Peyer's patch (tissue), 4 donors: ENCODE data around the gene NOXO1. TPM values are rescaled to one million over a fixed set of nuclear protein-coding genes. Genes with fewer than 3 reads are reported as not detected.

Experiments used
- DNase-seq, 3 donors: peaks; one replicate each; pipeline ENCODE4 v3.0.0-alpha.2; 2017 to 2019
- H3K27ac ChIP-seq, 4 donors: fragments of 200-600 bp; sonication (generic); one replicate each; pipeline ENCODE4 v1.5.1; 2016 to 2019
- H3K27me3 ChIP-seq, 2 donors: fragments of 200-600 bp; sonication (generic); one replicate each; pipeline ENCODE4 v1.5.1; 2019
- H3K36me3 ChIP-seq, 3 donors: fragments of 200-600 bp; sonication (generic); one replicate each; pipeline ENCODE4 v1.5.1; 2016 to 2019
- H3K4me1 ChIP-seq, 4 donors: fragments of 200-600 bp; sonication (generic); one replicate each; pipeline ENCODE4 v1.5.1; 2016 to 2019
- H3K4me3 ChIP-seq, 4 donors: fragments of 200-600 bp; sonication (generic); 1 replicate in 3 of 4; 2 replicates in 1 of 4; pipeline ENCODE4 v1.5.1; 2016 to 2019; ENCODE audit warnings: mild to moderate bottlenecking in 1 of 4
- H3K9me3 ChIP-seq, 4 donors: fragments of 200-600 bp; sonication (generic); one replicate each; pipeline ENCODE4 v1.5.1; 2016 to 2019; ENCODE audit warnings: mild to moderate bottlenecking in 1 of 4
- POLR2A ChIP-seq, 2 donors: fragments of 450-650 bp; IDR thresholded peaks; one replicate each; pipeline ENCODE4 v1.5.1; 2017; ENCODE audit warnings: antibody characterized with exemption in 2 of 2, mild to moderate bottlenecking in 2 of 2, moderate library complexity in 2 of 2
- total RNA-seq, 4 donors: library from RNA; depleted of rRNA; stranded (reverse); fragments of >200 nt; gene quantifications; one replicate each; pipeline ENCODE4 v1.1.0, GENCODE V29; 2016
- TF ChIP-seq, protein P1 (sequence below), 6 experiments: fragments of 450-650 bp in 4 of 6; fragments of 200-600 bp in 2 of 6; sonication (generic) in 1 of 6; IDR thresholded peaks; one replicate each; pipeline ENCODE4 v1.5.1; 2017 to 2019; ENCODE audit warnings: antibody characterized with exemption in 6 of 6, mild to moderate bottlenecking in 3 of 6, moderate library complexity in 1 of 6

Gene NOXO1
- total RNA-seq, 4 donors from 2014 or later: 8.6 to 23.1 (median 11.3) TPM

DNA sequence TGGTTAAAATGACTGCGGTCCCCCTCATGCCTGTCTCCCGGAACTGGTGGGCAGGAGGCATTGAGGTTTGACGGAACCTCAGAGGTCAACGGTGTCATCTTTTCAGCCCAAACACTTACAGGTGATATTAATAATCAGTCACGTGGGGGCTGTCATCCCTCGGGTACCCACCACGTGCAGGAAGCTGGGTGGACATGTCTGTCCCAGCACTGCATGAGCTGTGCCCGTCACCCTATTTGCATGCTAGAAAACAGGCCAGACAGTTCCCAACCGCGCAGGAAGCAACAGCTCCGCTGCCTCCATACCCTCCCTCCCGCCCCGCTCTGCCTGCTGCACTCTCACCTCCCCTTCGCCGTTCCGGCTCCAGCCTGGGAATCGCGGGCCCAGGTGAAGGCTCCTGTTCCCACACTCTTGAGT is 9.9 kb upstream of the NOXO1 start:
- peak overlapping the region; percentile 18 to 85 (median 80) for H3K27ac ChIP-seq
- H3K4me3 ChIP-seq: peak overlapping the region; percentile 38 to 71 (median 46)
- peak in 2 of 3 donors; percentile 93 for DNase-seq
- H3K36me3 ChIP-seq: peaks cover 0 to 16% (median 0%) of the 10 kb centered on the region in 3 donors
- H3K4me1 ChIP-seq: peaks cover 3 to 40% (median 15%) of the 10 kb centered on the region in 4 donors
- H3K27me3 ChIP-seq: peaks cover 0 to 22% of the 10 kb centered on the region in 2 donors
- peaks cover 0 to 4% (median 0%) of the 10 kb centered on the region in 4 donors for H3K9me3 ChIP-seq
- TF ChIP-seq, protein P1, sequence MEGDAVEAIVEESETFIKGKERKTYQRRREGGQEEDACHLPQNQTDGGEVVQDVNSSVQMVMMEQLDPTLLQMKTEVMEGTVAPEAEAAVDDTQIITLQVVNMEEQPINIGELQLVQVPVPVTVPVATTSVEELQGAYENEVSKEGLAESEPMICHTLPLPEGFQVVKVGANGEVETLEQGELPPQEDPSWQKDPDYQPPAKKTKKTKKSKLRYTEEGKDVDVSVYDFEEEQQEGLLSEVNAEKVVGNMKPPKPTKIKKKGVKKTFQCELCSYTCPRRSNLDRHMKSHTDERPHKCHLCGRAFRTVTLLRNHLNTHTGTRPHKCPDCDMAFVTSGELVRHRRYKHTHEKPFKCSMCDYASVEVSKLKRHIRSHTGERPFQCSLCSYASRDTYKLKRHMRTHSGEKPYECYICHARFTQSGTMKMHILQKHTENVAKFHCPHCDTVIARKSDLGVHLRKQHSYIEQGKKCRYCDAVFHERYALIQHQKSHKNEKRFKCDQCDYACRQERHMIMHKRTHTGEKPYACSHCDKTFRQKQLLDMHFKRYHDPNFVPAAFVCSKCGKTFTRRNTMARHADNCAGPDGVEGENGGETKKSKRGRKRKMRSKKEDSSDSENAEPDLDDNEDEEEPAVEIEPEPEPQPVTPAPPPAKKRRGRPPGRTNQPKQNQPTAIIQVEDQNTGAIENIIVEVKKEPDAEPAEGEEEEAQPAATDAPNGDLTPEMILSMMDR (IDR thresholded peaks at IDR 0.05): no peak
- TF ChIP-seq POLR2A (IDR thresholded peaks at IDR 0.05): no peak

DNA sequence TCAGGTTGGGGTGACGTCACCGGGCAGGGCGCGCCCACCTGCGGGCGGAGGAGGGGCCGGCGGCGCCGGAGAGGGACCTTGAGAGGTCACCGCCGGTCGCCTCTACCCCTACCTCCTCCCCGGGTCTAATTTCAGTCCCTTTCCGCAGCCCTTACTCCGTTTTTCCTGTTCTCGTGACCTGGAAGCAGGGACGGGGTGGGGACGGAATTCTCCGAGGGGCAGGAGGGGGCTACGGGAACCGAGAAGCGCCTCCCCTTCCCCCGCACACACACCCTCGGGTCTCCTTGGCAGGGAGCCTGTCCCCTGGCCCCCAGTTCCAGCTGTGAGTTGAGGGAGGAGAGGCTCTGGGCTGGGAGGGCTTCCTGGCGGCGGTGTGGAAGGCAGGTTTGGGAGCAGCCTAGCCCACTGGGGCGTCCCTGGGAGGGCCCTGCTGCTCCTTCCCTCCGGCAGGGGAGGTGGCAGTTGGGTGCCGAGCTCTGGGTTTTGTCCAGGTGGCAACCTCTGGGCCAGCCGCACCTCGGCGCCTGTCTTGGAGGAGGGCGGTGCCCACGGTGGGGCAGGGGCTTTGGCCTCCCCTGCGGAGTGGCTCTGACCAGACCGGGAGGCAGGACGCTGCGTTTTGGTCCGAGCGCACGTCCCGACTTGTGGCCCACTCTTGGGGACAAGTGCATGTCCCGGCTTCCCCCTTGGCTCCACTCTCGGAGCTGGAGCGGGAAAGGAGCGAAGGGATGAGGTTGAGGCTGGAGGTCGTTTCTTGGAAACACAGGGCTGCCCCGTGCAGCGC is 9.3 kb upstream of the NOXO1 start:
- Histone ChIP-seq H3K27ac (peak overlapping the region; percentile 4 to 85 (median 80)), H3K9me3 (peaks cover 0 to 4% (median 0%) of the 10 kb centered on the region in 4 donors), H3K4me3 (peak overlapping the region; percentile 46 to 71 (median 52)), H3K36me3 (peaks cover 0 to 22% (median 0%) of the 10 kb centered on the region in 3 donors), H3K4me1 (peaks cover 3 to 46% (median 16%) of the 10 kb centered on the region in 4 donors), H3K27me3 (peaks cover 0 to 22% of the 10 kb centered on the region in 2 donors)
- peak in 2 of 3 donors; percentile 86 to 90 for DNase-seq
- TF ChIP-seq, protein P1 (IDR thresholded peaks at IDR 0.05): no peak
- no peak for TF ChIP-seq POLR2A (IDR thresholded peaks at IDR 0.05)

DNA sequence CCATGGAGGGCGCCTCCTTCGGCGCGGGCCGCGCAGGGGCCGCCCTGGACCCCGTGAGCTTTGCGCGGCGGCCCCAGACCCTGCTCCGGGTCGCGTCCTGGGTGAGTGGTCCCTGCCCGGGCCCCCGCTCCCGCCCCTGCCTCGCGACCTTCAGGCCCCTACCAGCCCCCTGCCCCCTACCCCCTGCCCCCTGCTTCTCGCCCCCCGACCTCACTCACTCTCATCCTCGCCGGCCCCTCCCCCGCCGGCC is 8.8 kb upstream of the NOXO1 start:
- peaks cover 3 to 51% (median 20%) of the 10 kb centered on the region in 4 donors for H3K4me1 ChIP-seq
- peaks cover 0 to 23% (median 0%) of the 10 kb centered on the region in 3 donors for H3K36me3 ChIP-seq
- H3K4me3 ChIP-seq: peak overlapping the region; percentile 46 to 71 (median 52)
- peaks cover 0 to 22% of the 10 kb centered on the region in 2 donors for H3K27me3 ChIP-seq
- peaks cover 0 to 4% (median 0%) of the 10 kb centered on the region in 4 donors for H3K9me3 ChIP-seq
- no peak for DNase-seq
- TF ChIP-seq POLR2A (IDR thresholded peaks at IDR 0.05): no peak
- TF ChIP-seq, protein P1 (IDR thresholded peaks at IDR 0.05): no peak
- peak overlapping the region in 3 of 4 donors; percentile 4 to 85 (median 81) for H3K27ac ChIP-seq

DNA sequence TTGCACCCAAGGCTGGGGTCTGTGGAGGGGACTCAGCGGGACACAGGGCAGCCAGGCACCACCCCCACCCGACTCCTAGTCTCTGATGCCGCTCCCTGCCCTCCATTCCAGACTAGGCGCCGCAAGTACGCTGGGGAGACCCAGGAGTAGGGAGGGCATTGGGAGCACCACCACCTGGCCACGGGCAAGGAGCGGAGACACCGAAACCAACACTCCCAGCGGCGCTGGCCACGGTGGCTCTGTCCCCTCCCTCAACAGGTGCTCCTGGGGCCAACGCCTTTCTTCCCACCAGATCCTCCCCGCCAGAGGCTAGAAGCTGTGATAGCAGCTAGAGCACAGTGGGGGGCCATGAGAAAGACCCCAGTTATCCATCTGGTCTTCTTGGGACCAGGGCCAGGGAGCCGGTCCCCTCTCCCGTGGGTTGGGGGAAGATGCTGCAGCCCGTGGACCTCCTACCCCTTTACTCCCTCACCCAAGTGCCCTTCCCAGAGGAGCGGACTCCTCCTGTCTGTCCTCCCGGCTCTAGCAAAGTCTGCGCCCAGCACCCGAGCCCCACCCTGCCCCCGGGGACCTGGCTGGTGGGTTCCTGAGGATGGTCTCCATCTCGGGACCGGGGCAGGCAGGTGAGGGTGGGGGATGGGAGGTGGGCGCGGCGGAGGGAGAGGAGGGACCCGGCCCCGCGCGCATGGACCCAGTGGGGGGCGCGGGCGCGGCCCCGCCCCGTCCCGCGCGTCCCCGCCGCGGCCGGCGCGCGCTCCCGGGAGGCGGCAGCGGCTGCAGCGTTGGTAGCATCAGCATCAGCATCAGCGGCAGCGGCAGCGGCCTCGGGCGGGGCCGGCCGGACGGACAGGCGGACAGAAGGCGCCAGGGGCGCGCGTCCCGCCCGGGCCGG is 8.2 kb upstream of the NOXO1 start, which contains the start of gene SYNGR3:
TSS of gene SYNGR3 (plus strand) at position 762 of the 892 bp plus-strand sequence. CDS start 133 bp downstream, outside the sequence.
- Histone ChIP-seq H3K27ac (peak within 1 kb of the TSS; percentile 4 to 85 (median 80)), H3K4me3 (peak within 1 kb of the TSS; percentile 46 to 71 (median 52)), H3K27me3 (peaks cover 0 to 22% of the 10 kb centered on the region in 2 donors), H3K36me3 (peaks cover 0 to 23% (median 0%) of the 10 kb centered on the region in 3 donors), H3K9me3 (peaks cover 0 to 4% (median 0%) of the 10 kb centered on the region in 4 donors), H3K4me1 (peaks cover 3 to 57% (median 24%) of the 10 kb centered on the region in 4 donors)
- DNase-seq: peak in 1 of 3 donors; percentile 23
- no peak for TF ChIP-seq POLR2A (IDR thresholded peaks at IDR 0.05)
- TF ChIP-seq, protein P1 (IDR thresholded peaks at IDR 0.05): no peak

DNA sequence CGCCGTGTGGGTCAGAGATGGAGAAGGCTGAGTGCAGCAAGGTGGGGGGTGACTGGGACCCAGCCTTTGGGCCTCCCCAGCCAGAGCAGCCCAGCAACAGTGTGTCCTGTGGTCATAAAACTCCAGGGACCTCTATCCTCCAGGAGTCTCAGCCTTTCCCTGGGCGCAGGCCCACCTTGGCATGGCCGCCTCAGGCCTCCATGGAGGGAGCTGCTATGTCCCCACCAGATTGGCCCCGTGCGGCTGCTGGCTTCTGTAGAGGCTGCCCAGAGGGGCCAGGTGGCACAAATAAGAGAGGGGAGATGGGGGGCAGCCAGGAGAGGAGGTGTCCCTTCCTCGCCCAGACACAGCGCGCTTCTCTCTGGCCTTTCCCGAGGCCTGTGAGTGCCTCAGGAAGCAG is 5.9 kb upstream of the NOXO1 start:
- H3K4me3 ChIP-seq: no peak overlapping the region
- H3K27me3 ChIP-seq: peaks cover 0 to 22% of the 10 kb centered on the region in 2 donors
- no peak for DNase-seq
- H3K27ac ChIP-seq: no peak overlapping the region
- H3K4me1 ChIP-seq: peaks cover 3 to 69% (median 31%) of the 10 kb centered on the region in 4 donors
- H3K36me3 ChIP-seq: peaks cover 0 to 23% (median 0%) of the 10 kb centered on the region in 3 donors
- no peaks in the 10 kb centered on the region for H3K9me3 ChIP-seq
- TF ChIP-seq, protein P1 (IDR thresholded peaks at IDR 0.05): no peak
- no peak for TF ChIP-seq POLR2A (IDR thresholded peaks at IDR 0.05)
